GM10266 (cell line): ENCODE measurements around the gene ZNRF2.

Experiments
- DNase-seq: peaks from one replicate; pipeline ENCODE4 v3.0.0; 2012; ENCODE audit errors: extremely low spot score
- CTCF ChIP-seq: IDR thresholded peaks from 2 replicates; pipeline ENCODE4 v1.5.1; 2012; ENCODE audit warnings: mild to moderate bottlenecking, low read depth; ENCODE audit not compliant: control insufficient read depth, insufficient read depth; ENCODE audit errors: missing control alignments

The ZNRF2 gene

GRCh38 chr7:30347226-30348082, 63.1 kb downstream of the ZNRF2 start:
- DNase-seq = no peak
- TF ChIP-seq CTCF = no peak

- peak; percentile 36 for DNase-seq
- TF ChIP-seq CTCF = no peak
Observed at GRCh38 chr7:30348083-30348560, 63.7 kb downstream of the ZNRF2 start.

- no peak for DNase-seq
- no peak for TF ChIP-seq CTCF
Observed at GRCh38 chr7:30349170-30349569, 64.8 kb downstream of the ZNRF2 start.

DNA sequence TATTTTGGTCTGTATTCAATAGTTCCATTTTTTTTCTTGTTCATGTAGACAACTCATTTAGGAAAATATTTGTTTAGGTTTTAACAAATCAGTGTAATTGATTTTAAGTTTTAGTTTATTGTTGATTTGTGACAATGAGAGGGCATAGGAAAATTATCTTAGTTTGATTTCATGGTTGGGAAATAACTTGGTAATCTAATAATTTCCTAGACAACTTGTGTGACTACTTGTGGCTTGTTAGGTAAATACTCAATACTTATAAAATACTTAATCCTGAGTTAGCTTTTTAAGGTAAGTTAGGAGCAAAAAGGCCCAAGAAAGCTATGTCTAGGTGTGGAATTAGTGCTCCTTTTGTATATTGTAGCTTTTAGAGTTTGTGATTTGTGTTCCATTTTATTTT, 65.4 kb downstream of the ZNRF2 start:
- no peak for DNase-seq
- no peak for TF ChIP-seq CTCF

- no peak for DNase-seq
- TF ChIP-seq CTCF = no peak
Observed at GRCh38 chr7:30351286-30351685, 66.9 kb downstream of the ZNRF2 start.

- no peak for DNase-seq
- no peak for TF ChIP-seq CTCF
Observed at GRCh38 chr7:30351724-30352123, 67.3 kb downstream of the ZNRF2 start.

GRCh38 chr7:30352169-30352568, 67.8 kb downstream of the ZNRF2 start:
- peak; percentile 23 for TF ChIP-seq CTCF
- no peak for DNase-seq
